Retinal pigment epithelial cell (primary cell): ENCODE results near the gene OPCML.

Experiments used
- DNase-seq: peaks from one replicate; pipeline ENCODE4 v3.0.0-alpha.2; 2010; ENCODE audit warnings: low read depth
- H3K4me3 ChIP-seq: 2 replicates; pipeline ENCODE4 v1.5.1; 2011; ENCODE audit warnings: mild to moderate bottlenecking, low read length, control low read depth, moderate library complexity
- TF ChIP-seq, protein P1 (sequence below): conservative IDR thresholded peaks from 2 replicates; pipeline ENCODE4 v1.5.1; 2011; ENCODE audit warnings: low read depth, low read length, control low read depth, inconsistent platforms

The OPCML gene

DNA sequence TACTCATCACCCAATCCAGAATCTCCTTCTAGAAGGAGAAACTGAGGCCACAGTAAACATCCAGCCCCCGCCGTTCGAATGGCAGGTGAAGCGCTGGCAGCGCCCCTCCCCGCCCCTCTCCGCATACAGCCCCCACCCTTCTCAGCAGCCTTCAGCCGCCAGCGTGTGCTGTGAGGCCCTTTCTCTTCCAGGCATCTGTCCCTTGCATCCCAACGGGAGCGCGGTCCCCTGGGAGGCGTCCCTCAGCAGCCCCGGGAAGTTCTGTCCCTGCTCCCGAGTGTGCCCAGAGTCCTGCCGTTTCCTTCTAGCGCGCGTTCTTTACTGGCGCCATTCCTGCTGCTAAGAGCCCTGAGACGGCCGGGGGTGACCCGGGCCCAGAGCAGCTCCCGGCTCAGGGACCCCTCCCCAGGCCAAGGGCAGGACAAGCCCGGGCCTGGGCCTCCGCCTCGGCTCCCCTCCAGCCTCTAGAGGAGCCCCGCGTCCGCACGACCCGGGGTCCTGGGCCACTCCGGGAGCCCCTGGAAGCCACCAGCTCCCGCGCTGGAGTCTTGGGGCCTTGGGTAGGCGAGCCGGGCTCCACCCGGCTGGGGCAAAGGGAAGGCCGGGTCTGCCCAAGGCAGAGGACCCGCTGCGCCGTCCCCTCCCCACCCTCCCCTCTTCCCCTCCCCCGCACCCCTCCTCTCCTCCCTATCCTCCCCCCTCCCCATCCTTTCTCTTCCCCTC lies 450.4 kb downstream of the OPCML start:
- H3K4me3 ChIP-seq = no peak overlapping the region
- TF ChIP-seq, protein P1, sequence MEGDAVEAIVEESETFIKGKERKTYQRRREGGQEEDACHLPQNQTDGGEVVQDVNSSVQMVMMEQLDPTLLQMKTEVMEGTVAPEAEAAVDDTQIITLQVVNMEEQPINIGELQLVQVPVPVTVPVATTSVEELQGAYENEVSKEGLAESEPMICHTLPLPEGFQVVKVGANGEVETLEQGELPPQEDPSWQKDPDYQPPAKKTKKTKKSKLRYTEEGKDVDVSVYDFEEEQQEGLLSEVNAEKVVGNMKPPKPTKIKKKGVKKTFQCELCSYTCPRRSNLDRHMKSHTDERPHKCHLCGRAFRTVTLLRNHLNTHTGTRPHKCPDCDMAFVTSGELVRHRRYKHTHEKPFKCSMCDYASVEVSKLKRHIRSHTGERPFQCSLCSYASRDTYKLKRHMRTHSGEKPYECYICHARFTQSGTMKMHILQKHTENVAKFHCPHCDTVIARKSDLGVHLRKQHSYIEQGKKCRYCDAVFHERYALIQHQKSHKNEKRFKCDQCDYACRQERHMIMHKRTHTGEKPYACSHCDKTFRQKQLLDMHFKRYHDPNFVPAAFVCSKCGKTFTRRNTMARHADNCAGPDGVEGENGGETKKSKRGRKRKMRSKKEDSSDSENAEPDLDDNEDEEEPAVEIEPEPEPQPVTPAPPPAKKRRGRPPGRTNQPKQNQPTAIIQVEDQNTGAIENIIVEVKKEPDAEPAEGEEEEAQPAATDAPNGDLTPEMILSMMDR = no peak
- DNase-seq = no peak

DNA sequence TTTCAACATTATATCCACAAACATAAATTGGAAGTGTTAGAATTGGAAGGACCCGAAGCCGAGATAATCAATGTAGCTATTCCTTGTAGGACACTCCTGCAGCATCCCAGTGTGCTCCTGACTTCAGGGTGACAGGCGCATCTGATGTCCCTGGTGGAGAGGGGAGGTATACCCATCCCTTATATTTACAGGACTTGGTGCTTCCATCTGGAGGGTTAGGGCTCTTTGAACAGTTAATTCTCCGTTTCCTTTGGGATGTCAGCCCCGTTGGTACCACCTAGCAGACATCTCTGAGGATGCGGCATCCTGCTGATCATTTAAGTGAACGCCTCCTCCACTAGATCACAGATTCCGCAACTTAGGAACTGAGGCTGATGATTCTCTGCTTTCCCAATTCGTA lies 451.3 kb downstream of the OPCML start:
- DNase-seq = no peak
- H3K4me3 ChIP-seq = no peak overlapping the region
- TF ChIP-seq, protein P1 = no peak

DNA sequence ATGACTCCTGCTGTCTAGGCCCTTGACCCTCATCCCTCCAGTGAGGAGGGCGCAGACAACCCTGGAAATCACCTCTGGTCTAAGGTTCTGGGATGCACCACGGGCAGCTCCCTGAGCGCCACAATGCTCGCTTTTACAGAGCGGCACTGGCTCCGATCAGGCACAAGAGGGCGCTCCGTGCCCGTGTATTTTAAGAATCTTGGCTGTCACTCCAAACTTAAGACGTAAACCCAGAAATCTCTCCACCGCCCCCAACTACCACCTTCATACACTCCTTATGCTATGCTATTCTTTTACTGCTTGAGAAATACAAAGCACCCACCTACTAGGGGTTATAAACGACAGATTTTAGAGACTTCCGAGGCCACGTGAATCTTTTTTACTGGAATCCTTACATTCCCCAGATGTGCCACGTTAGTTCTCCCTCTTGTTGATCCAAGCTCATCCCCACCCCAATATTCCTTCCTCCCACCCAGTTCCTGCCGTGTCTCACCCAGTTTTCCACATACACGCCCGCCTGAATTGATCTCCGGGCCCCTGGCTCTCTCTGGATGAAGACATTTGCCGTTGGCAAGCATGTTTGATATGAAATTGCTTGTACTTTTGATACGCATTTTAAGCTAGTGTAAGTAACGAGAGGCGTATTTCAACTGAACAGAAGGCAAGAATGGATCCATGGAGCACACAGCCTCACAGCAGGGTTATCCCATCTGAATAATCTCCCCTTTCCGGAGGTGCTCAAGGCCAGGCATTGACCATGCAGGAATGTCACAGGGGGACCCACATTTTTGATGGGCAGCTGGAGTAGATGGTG lies 453.5 kb downstream of the OPCML start:
- no peak overlapping the region for H3K4me3 ChIP-seq
- DNase-seq = peak; percentile 12
- TF ChIP-seq, protein P1 = peak; percentile 86

DNA sequence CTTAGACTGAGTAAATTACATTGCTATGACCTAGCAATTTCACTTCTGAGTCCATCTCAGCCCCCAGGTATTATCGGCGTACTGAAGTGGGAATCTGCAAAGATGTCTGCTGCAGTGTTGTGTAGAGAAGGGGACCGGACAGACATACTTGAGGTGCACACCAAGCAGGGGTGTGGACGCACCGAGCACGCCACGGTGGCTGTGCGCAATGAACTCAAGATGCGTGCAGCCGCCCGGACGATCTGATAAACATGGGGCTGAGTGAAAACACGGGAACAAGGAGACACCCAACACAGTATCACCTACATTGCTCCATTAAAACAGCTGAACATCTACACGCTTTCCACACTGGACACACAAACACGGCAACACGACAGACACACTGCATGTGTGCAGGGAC lies 454.3 kb downstream of the OPCML start:
- TF ChIP-seq, protein P1 = no peak
- no peak for DNase-seq
- no peak overlapping the region for H3K4me3 ChIP-seq

DNA sequence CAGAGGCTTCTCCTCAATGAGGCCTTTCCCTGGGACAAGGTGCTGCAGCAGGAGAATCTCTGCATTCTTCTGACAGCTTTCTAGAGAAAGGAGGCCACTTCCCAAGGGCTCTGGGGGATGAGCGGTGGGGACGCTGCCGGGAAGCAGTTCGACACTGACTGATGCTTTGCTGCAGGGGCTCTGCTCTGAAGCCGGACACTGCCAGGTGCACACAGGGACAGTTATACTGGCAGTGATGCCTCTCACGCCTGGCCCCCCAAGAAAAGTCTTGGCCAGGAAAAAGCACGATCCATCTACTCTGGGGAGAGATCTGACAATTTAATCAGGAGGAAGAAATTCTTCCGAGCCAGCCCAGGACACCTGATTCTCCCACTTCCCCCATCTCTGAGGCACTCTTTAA lies 456.9 kb downstream of the OPCML start:
- no peak for DNase-seq
- H3K4me3 ChIP-seq = no peak overlapping the region
- TF ChIP-seq, protein P1 = no peak

DNA sequence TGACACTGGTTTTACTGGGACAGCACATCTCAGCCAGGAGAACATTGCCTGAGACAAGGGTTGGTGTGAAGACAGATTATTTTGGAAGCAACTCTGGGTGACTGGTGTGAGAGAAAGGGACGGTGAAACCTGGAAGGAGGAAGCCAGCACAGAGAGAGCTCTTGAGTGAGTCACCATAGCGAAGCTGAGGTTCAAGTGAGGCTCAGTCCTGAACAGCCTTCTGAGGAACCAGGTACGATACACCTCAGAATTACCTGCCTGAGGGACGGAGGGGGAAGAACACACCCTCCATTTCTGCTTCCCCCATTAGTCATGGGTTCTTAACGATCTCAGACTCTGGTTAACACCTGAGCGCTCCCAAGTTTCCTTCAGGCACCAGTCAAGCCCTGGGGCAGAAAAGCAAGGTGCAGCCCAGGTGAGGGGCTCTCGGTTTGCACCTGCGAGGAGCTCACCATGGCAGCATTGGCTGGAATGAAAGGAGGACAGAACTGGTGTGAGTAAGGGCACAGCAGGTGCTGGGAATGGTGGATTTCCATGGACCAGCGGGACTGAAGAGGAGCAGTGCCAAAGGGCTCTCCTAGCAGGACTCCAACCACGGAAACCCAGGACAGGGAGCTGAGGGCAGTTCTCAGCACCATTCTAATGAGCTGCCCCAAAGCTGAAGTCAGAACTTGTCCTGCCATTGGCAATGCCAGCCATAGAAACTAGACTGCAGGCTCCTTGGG lies 459.3 kb downstream of the OPCML start:
- TF ChIP-seq, protein P1 = no peak
- DNase-seq = no peak
- H3K4me3 ChIP-seq = no peak overlapping the region
